Adipose tissue (tissue), 3 donors: ENCODE data around the gene CLDN15. TPM values are rescaled to one million over a fixed set of nuclear protein-coding genes. Genes with fewer than 3 reads are reported as not detected.

Source experiments
- H3K27ac ChIP-seq: one replicate; pipeline ENCODE4 v1.5.1; 2013; ENCODE audit warnings: low read depth, low read length
- WGBS, 3 donors: extraction: QIAGEN DNeasy Blood & Tissue Kit; methylation state at CpG; one replicate each; pipeline ENCODE4 v1.1.7; 2013; 5-methylcytosine and 5-hydroxymethylcytosine counted together
- polyA plus RNA-seq, 3 donors: library from polyadenylated mRNA; stranded (reverse); fragments of 200-250 nt; gene quantifications; one replicate each; pipeline ENCODE4 v1.2.3, GENCODE V29; 2013
- donor health status: healthy with polysubstance abuse.
- donor health status: Bipolar disorder and iron deficiency.
- donor health status: healthy.

Gene CLDN15
- polyA plus RNA-seq, 3 donors = 6.1 to 29.1 (median 22.9) TPM

GRCh38 chr7:101248276-101248675, 10.7 kb upstream of the CLDN15 start:
- no peak overlapping the region for H3K27ac ChIP-seq
- 95 to 99% (median 99%) methylated on average over 5 of the region's 5 CpGs for WGBS, 3 donors

GRCh38 chr7:101245147-101245668, 7.6 kb upstream of the CLDN15 start:
- H3K27ac ChIP-seq = peak overlapping the region; percentile 80
- WGBS, 3 donors = 24 to 34% (median 33%) methylated on average over 28 to 32 of the region's 32 CpGs

GRCh38 chr7:101244375-101245146, 7.0 kb upstream of the CLDN15 start, which contains the start of gene FIS1:
TSS of gene FIS1 (minus strand) at chr7:101245081. CDS start at chr7:101245004, 77 bp downstream.
- H3K27ac ChIP-seq = peak within 1 kb of the TSS; percentile 80
- WGBS, 3 donors = 0 to 1% (median 0%) methylated on average over 43 to 45 of the region's 45 CpGs

GRCh38 chr7:101243646-101244374, 6.2 kb upstream of the CLDN15 start:
- WGBS, 3 donors = 11 to 16% (median 16%) methylated on average over 28 of the region's 28 CpGs
- no peak overlapping the region for H3K27ac ChIP-seq

GRCh38 chr7:101241443-101242349, 4.1 kb upstream of the CLDN15 start:
- 47 to 85% (median 54%) methylated on average over 16 of the region's 16 CpGs for WGBS, 3 donors
- H3K27ac ChIP-seq = no peak overlapping the region

GRCh38 chr7:101241015-101241363, 3.4 kb upstream of the CLDN15 start:
- WGBS, 3 donors = 50 to 82% (median 55%) methylated on average over 12 of the region's 12 CpGs
- no peak overlapping the region for H3K27ac ChIP-seq

- no peak overlapping the region for H3K27ac ChIP-seq
- 80 to 88% (median 83%) methylated on average over 32 of the region's 32 CpGs for WGBS, 3 donors
These were observed 2.8 kb upstream of the CLDN15 start for GRCh38 chr7:101240226-101241014.

GRCh38 chr7:101239951-101240220, 2.3 kb upstream of the CLDN15 start:
- WGBS, 3 donors = 89 to 92% (median 89%) methylated on average over 9 of the region's 9 CpGs
- H3K27ac ChIP-seq = no peak overlapping the region

- WGBS, 3 donors = 45 to 71% (median 48%) methylated on average over 27 of the region's 27 CpGs
- no peak overlapping the region for H3K27ac ChIP-seq
These were observed 1.8 kb upstream of the CLDN15 start for GRCh38 chr7:101239191-101239950.

GRCh38 chr7:101238226-101239182, 902 bp upstream of the CLDN15 start:
- H3K27ac ChIP-seq = peak overlapping the region; percentile 19
- WGBS, 3 donors = 34 to 56% (median 37%) methylated on average over 25 to 28 of the region's 28 CpGs

GRCh38 chr7:101236292-101236835, 1.2 kb downstream of the CLDN15 start:
- WGBS, 3 donors = 66 to 90% (median 66%) methylated on average over 20 to 21 of the region's 21 CpGs
- no peak overlapping the region for H3K27ac ChIP-seq

GRCh38 chr7:101235522-101235921, 2.1 kb downstream of the CLDN15 start:
- H3K27ac ChIP-seq = no peak overlapping the region
- 72 to 77% (median 74%) methylated on average over 9 of the region's 9 CpGs for WGBS, 3 donors

- no peak overlapping the region for H3K27ac ChIP-seq
- WGBS, 3 donors = 69 to 76% (median 76%) methylated on average over 11 of the region's 11 CpGs
These were observed 2.6 kb downstream of the CLDN15 start for GRCh38 chr7:101235050-101235449.

- H3K27ac ChIP-seq = no peak overlapping the region
- WGBS, 3 donors = 81 to 90% (median 86%) methylated on average over 5 of the region's 5 CpGs
These were observed 3.0 kb downstream of the CLDN15 start for GRCh38 chr7:101234636-101235035.

- 79 to 87% (median 80%) methylated on average over 21 of the region's 21 CpGs for WGBS, 3 donors
- no peak overlapping the region for H3K27ac ChIP-seq
These were observed 3.6 kb downstream of the CLDN15 start for GRCh38 chr7:101233907-101234547.
